NT2/D1 (cell line): ENCODE data around the gene RPS6KB2.

ENCODE experiments used
- SUZ12 ChIP-seq: IDR thresholded peaks from 2 replicates; pipeline ENCODE4 v1.6.1; 2011; ENCODE audit not compliant: insufficient read length, insufficient read depth; ENCODE audit errors: extremely low read depth
- YY1 ChIP-seq: IDR thresholded peaks from 2 replicates; pipeline ENCODE4 v1.6.1; 2011; ENCODE audit not compliant: insufficient read length, insufficient read depth
- ZNF274 ChIP-seq: IDR thresholded peaks from 2 replicates; pipeline ENCODE4 v1.6.1; 2011; ENCODE audit warnings: mild to moderate bottlenecking, low read depth, low read length

GRCh38 chr11:67407688-67408163 is 20.6 kb upstream of the RPS6KB2 start:
- TF ChIP-seq SUZ12, result no peak
- no peak for TF ChIP-seq YY1
- no peak for TF ChIP-seq ZNF274
